H1 (cell line): ENCODE measurements around the gene DAND5.

Source experiments
- CBX8 ChIP-seq: fragments of 300-800, 300-1000 bp; sonication (generic); IDR thresholded peaks from 2 replicates; pipeline ENCODE4 v1.7.1; 2016; ENCODE audit warnings: low read depth, low read length, borderline replicate concordance
- CHD2 ChIP-seq: IDR thresholded peaks from 2 replicates; pipeline ENCODE4 v1.6.1; 2012; ENCODE audit warnings: low read length, improper control_type of control experiment
- CTCF ChIP-seq, 3 experiments: IDR thresholded peaks; 1 replicate in 2 of 3; 2 replicates in 1 of 3; pipeline versions ENCODE4 v1.5.1 to v1.6.1; 2011; ENCODE audit warnings: low read length in 3 of 3, mild to moderate bottlenecking in 3 of 3, inconsistent platforms in 2 of 3, low read depth in 1 of 3, moderate library complexity in 1 of 3; ENCODE audit not compliant: insufficient read depth in 1 of 3; ENCODE audit errors: control extremely low read depth in 1 of 3
- EGR1 ChIP-seq: IDR thresholded peaks from 2 replicates; pipeline ENCODE4 v1.6.1; 2011; ENCODE audit warnings: low read depth, low read length, borderline replicate concordance
- EZH2 ChIP-seq: fragments of 200-600 bp; sonication (generic); IDR thresholded peaks from 2 replicates; pipeline ENCODE4 v1.7.1; 2012; ENCODE audit warnings: low read depth, mild to moderate bottlenecking, moderate library complexity, low read length, inconsistent platforms; ENCODE audit not compliant: severe bottlenecking
- GABPA ChIP-seq: IDR thresholded peaks from 2 replicates; pipeline ENCODE4 v1.6.1; 2011; ENCODE audit warnings: mild to moderate bottlenecking, low read length, moderate library complexity, borderline replicate concordance; ENCODE audit not compliant: insufficient read depth
- JUND ChIP-seq: IDR thresholded peaks from 2 replicates; pipeline ENCODE4 v1.6.1; 2011; ENCODE audit warnings: mild to moderate bottlenecking, improper control_type of control experiment, low read length
- MAX ChIP-seq: IDR thresholded peaks from 2 replicates; pipeline ENCODE4 v1.6.1; 2012; ENCODE audit warnings: inconsistent platforms
- POLR2A ChIP-seq, 2 experiments: IDR thresholded peaks; 1 replicate in 1 of 2; 2 replicates in 1 of 2; pipeline ENCODE4 v1.6.1; 2011; ENCODE audit warnings: low read depth in 2 of 2, low read length in 2 of 2, mild to moderate bottlenecking in 2 of 2; ENCODE audit errors: control extremely low read depth in 1 of 2
- POLR2AphosphoS5 ChIP-seq: IDR thresholded peaks from 2 replicates; pipeline ENCODE4 v1.6.1; 2011; ENCODE audit warnings: low read depth, low read length
- RFX5 ChIP-seq: IDR thresholded peaks from 2 replicates; pipeline ENCODE4 v1.6.1; 2011; ENCODE audit warnings: low read depth, low read length, improper control_type of control experiment, borderline replicate concordance
- RXRA ChIP-seq: IDR thresholded peaks from 2 replicates; pipeline ENCODE4 v1.6.1; 2011; ENCODE audit warnings: low read depth, mild to moderate bottlenecking, low read length, moderate library complexity; ENCODE audit not compliant: insufficient read depth
- SIRT6 ChIP-seq: IDR thresholded peaks from one replicate; pipeline ENCODE4 v1.7.1; 2012; ENCODE audit warnings: low read length, inconsistent platforms
- SP1 ChIP-seq: IDR thresholded peaks from 2 replicates; pipeline ENCODE4 v1.6.1; 2011; ENCODE audit warnings: low read depth, low read length

- TF ChIP-seq RXRA (no peak), POLR2A (IDR thresholded peaks at IDR 0.05; ENCODE audit: control extremely low read depth in 1 of 2, low read depth in 2 of 2, low read length in 2 of 2) (no peak), SP1 (no peak), JUND (no peak), CTCF (IDR thresholded peaks at IDR 0.05; ENCODE audit: control extremely low read depth in 1 of 3, insufficient read depth in 1 of 3, low read depth in 1 of 3, low read length in 3 of 3) (no peak; a peak in 1 of 4 replicates), MAX (no peak), SIRT6 (no peak), RFX5 (no peak), CBX8 (no peak), CHD2 (no peak), GABPA (no peak), EZH2 (no peak), POLR2AphosphoS5 (no peak), EGR1 (no peak)
Measured at GRCh38 chr19:12965812-12966135, 3.6 kb upstream of the DAND5 start.
